Natural killer cell (primary cell): ENCODE measurements around the gene FGFBP3. TPM values are rescaled to one million over a fixed set of nuclear protein-coding genes. Genes with fewer than 3 reads are reported as not detected.

ENCODE experiments used
- ATAC-seq, 3 donors: fragments of 150-1000 bp in 2 of 3; fragments of 200-7000 bp in 1 of 3; cut with Tn5 transposase; 1 replicate in 1 of 3; 2 replicates in 2 of 3; pipeline ENCODE4 v1.10.0; 2021; ENCODE audit warnings: mild to moderate bottlenecking in 2 of 3, moderate library complexity in 2 of 3
- DNase-seq, 2 donors: peaks; one replicate each; pipeline versions ENCODE4 v3.0.0 to v3.0.0-alpha.2; 2013 to 2021; ENCODE audit warnings: mixed read lengths in 1 of 2
- H3K27ac ChIP-seq: one replicate; pipeline ENCODE4 v1.5.1; 2013; ENCODE audit warnings: mild to moderate bottlenecking, low read length
- H3K27me3 ChIP-seq: one replicate; pipeline ENCODE4 v1.6.1; 2013; ENCODE audit warnings: low read length; ENCODE audit not compliant: control insufficient read depth, insufficient read depth
- H3K36me3 ChIP-seq: one replicate; pipeline ENCODE4 v1.6.1; 2013; ENCODE audit warnings: low read length; ENCODE audit not compliant: control insufficient read depth, insufficient read depth
- H3K4me1 ChIP-seq: one replicate; pipeline ENCODE4 v1.6.1; 2013; ENCODE audit warnings: low read length; ENCODE audit not compliant: control insufficient read depth, insufficient read depth
- H3K4me3 ChIP-seq: one replicate; pipeline ENCODE4 v1.5.1; 2013; ENCODE audit warnings: low read length
- H3K9me3 ChIP-seq: one replicate; pipeline ENCODE4 v1.6.1; 2013; ENCODE audit warnings: low read length; ENCODE audit not compliant: control insufficient read depth, insufficient read depth
- H3K27ac Mint-ChIP-seq, 2 donors: one replicate each; pipeline ENCODE4 v1.8.0; 2022; ENCODE audit warnings: mild to moderate bottlenecking in 2 of 2, mixed read lengths in 2 of 2, moderate library complexity in 1 of 2
- H3K27me3 Mint-ChIP-seq, 2 donors: one replicate each; pipeline ENCODE4 v1.8.0; 2022; ENCODE audit warnings: low read depth in 2 of 2, mixed read lengths in 2 of 2
- H3K36me3 Mint-ChIP-seq: one replicate; pipeline ENCODE4 v1.8.0; 2022; ENCODE audit warnings: mixed read lengths
- H3K4me1 Mint-ChIP-seq, 2 donors: one replicate each; pipeline ENCODE4 v1.8.0; 2022; ENCODE audit warnings: mixed read lengths in 2 of 2
- H3K4me3 Mint-ChIP-seq: one replicate; pipeline ENCODE4 v1.8.0; 2022; ENCODE audit warnings: mild to moderate bottlenecking, moderate library complexity, mixed read lengths
- H3K9me3 Mint-ChIP-seq, 2 donors: one replicate each; pipeline ENCODE4 v1.8.0; 2022; ENCODE audit warnings: mixed read lengths in 2 of 2
- CTCF ChIP-seq: fragments of 200-600 bp; IDR thresholded peaks from one replicate; pipeline ENCODE4 v1.8.0; 2022; ENCODE audit warnings: antibody characterized with exemption
- WGBS: methylation state at CpG from one replicate; pipeline ENCODE4 v1.1.7; 2013; ENCODE audit warnings: missing lambda C conversion rate; ENCODE audit not compliant: insufficient coverage; 5-methylcytosine and 5-hydroxymethylcytosine counted together
- intact Hi-C: fragments of 100-400 bp; cut with micrococcal nuclease; formaldehyde crosslinking; loops from one replicate; pipeline ENCODE4 v1.14.2; 2022
- total RNA-seq, 4 donors: library from RNA; stranded (reverse); fragments of 120-200 nt in 1 of 4; gene quantifications; one replicate each; pipeline versions ENCODE4 v1.2.3 to v1.2.4, GENCODE V29; 2013 to 2022

FGFBP3 gene
- total RNA-seq, 3 donors from 2014 or later (not counting 1 experiment from before 2014, with no cell fraction given), result 2.0 to 2.9 (median 2.4) TPM

- intact Hi-C loops, result no loop called here
- Histone ChIP-seq H3K9me3 (no peaks in the 10 kb centered on the region), H3K27me3 (no peaks in the 10 kb centered on the region), H3K4me3 (no peak overlapping the region), H3K4me1 (no peaks in the 10 kb centered on the region), H3K36me3 (peaks cover 69% of the 10 kb centered on the region), H3K27ac (no peak overlapping the region)
- Mint-ChIP-seq H3K4me1 (no peaks in the 10 kb centered on the region), H3K36me3 (peaks cover under 1% of the 10 kb centered on the region), H3K4me3 (no peak overlapping the region), H3K27ac (no peak overlapping the region), H3K9me3 (no peaks in the 10 kb centered on the region), H3K27me3 (no peaks in the 10 kb centered on the region)
- no peak for ATAC-seq
- DNase-seq, result no peak
- WGBS, result 100% methylated on average over 1 of the region's 2 CpGs
- no peak for TF ChIP-seq CTCF
Observed at GRCh38 chr10:91953600-91954160, 44.4 kb upstream of the FGFBP3 start.

GRCh38 chr10:91944880-91945630 lies 35.8 kb upstream of the FGFBP3 start:
- Mint-ChIP-seq H3K36me3 (peaks cover 6% of the 10 kb centered on the region), H3K27me3 (no peaks in the 10 kb centered on the region), H3K4me1 (peaks cover 12 to 16% of the 10 kb centered on the region in 2 donors), H3K27ac (no peak overlapping the region), H3K9me3 (no peaks in the 10 kb centered on the region), H3K4me3 (no peak overlapping the region)
- 63% methylated on average over 2 of the region's 5 CpGs for WGBS
- Histone ChIP-seq H3K4me1 (no peaks in the 10 kb centered on the region), H3K36me3 (peaks cover 17% of the 10 kb centered on the region), H3K27me3 (no peaks in the 10 kb centered on the region), H3K4me3 (no peak overlapping the region), H3K27ac (no peak overlapping the region), H3K9me3 (no peaks in the 10 kb centered on the region)
- TF ChIP-seq CTCF, result no peak
- DNase-seq (no peak), ATAC-seq (peak in 2 of 3 donors; percentile 53 to 70)
- intact Hi-C loops, result no loop called here

- Histone ChIP-seq H3K9me3 (no peaks in the 10 kb centered on the region), H3K27ac (no peak overlapping the region), H3K4me1 (no peaks in the 10 kb centered on the region), H3K27me3 (no peaks in the 10 kb centered on the region), H3K36me3 (peaks cover 20% of the 10 kb centered on the region), H3K4me3 (no peak overlapping the region)
- intact Hi-C loops, result no loop called here
- H3K27me3 Mint-ChIP-seq, result no peaks in the 10 kb centered on the region
- no peak overlapping the region for H3K4me3 Mint-ChIP-seq
- no peaks in the 10 kb centered on the region for H3K9me3 Mint-ChIP-seq
- no CpG with 5 or more reads among the region's 1 CpG for WGBS
- no peak for DNase-seq
- peaks cover 16 to 17% of the 10 kb centered on the region in 2 donors for H3K4me1 Mint-ChIP-seq
- H3K36me3 Mint-ChIP-seq, result peaks cover 8% of the 10 kb centered on the region
- no peak overlapping the region for H3K27ac Mint-ChIP-seq
- no peak for TF ChIP-seq CTCF
- no peak for ATAC-seq
Observed at GRCh38 chr10:91941426-91941825, 32.1 kb upstream of the FGFBP3 start.
